Measurements from ENCODE around the gene SDK2.

Gene SDK2

GRCh38 chr17:73630531-73630930 lies 13.7 kb downstream of the SDK2 start:
- DNase-seq, result no peak

GRCh38 chr17:73628642-73629552 lies 15.3 kb downstream of the SDK2 start:
- DNase-seq, result peak; percentile 21

- DNase-seq, result no peak
These were observed 18.1 kb downstream of the SDK2 start for GRCh38 chr17:73625991-73626673.

GRCh38 chr17:73625006-73625405 lies 19.2 kb downstream of the SDK2 start:
- DNase-seq, result no peak

GRCh38 chr17:73624496-73624988 lies 19.7 kb downstream of the SDK2 start:
- DNase-seq, result no peak

GRCh38 chr17:73623818-73624217 lies 20.4 kb downstream of the SDK2 start:
- DNase-seq, result no peak

- no peak for DNase-seq
These were observed 21.0 kb downstream of the SDK2 start for GRCh38 chr17:73623247-73623646.

GRCh38 chr17:73622381-73622780 lies 21.9 kb downstream of the SDK2 start:
- DNase-seq, result no peak

- DNase-seq, result peak; percentile 15
These were observed 22.6 kb downstream of the SDK2 start for GRCh38 chr17:73621685-73622084.

- DNase-seq, result no peak
These were observed 23.8 kb downstream of the SDK2 start for GRCh38 chr17:73620414-73620813.

- DNase-seq, result no peak
These were observed 26.7 kb downstream of the SDK2 start for GRCh38 chr17:73617501-73617900.

- DNase-seq, result no peak
These were observed 27.3 kb downstream of the SDK2 start for GRCh38 chr17:73616873-73617404.

- DNase-seq, result no peak
These were observed 27.9 kb downstream of the SDK2 start for GRCh38 chr17:73616120-73616872.

- no peak for DNase-seq
These were observed 30.0 kb downstream of the SDK2 start for GRCh38 chr17:73614256-73614655.

GRCh38 chr17:73613271-73614233 lies 30.7 kb downstream of the SDK2 start:
- DNase-seq, result no peak

GRCh38 chr17:73612031-73612472 lies 32.2 kb downstream of the SDK2 start:
- DNase-seq, result no peak

GRCh38 chr17:73611630-73612029 lies 32.6 kb downstream of the SDK2 start:
- no peak for DNase-seq

- DNase-seq, result no peak
These were observed 33.8 kb downstream of the SDK2 start for GRCh38 chr17:73610331-73610911.

GRCh38 chr17:73609758-73610157 lies 34.5 kb downstream of the SDK2 start:
- no peak for DNase-seq

- DNase-seq, result no peak
These were observed 35.2 kb downstream of the SDK2 start for GRCh38 chr17:73609060-73609459.

GRCh38 chr17:73605444-73605843 lies 38.8 kb downstream of the SDK2 start:
- DNase-seq, result no peak

Measured in hematopoietic multipotent progenitor cell treated with erythropoietin and hydrocortisone succinate and interleukin-3 and kit ligand, for 4 days (in vitro differentiated cells).